NCI-H2196 treated with DMSO at 0.1 percent for 48 hours (cell line): ENCODE measurements around the gene SLC44A2.

Experiments used
- DNase-seq: peaks from one replicate; lab custom pipeline; 2025; ENCODE audit not compliant: unreplicated experiment; lab: John Stamatoyannopoulos, UW

SLC44A2 gene

DNA sequence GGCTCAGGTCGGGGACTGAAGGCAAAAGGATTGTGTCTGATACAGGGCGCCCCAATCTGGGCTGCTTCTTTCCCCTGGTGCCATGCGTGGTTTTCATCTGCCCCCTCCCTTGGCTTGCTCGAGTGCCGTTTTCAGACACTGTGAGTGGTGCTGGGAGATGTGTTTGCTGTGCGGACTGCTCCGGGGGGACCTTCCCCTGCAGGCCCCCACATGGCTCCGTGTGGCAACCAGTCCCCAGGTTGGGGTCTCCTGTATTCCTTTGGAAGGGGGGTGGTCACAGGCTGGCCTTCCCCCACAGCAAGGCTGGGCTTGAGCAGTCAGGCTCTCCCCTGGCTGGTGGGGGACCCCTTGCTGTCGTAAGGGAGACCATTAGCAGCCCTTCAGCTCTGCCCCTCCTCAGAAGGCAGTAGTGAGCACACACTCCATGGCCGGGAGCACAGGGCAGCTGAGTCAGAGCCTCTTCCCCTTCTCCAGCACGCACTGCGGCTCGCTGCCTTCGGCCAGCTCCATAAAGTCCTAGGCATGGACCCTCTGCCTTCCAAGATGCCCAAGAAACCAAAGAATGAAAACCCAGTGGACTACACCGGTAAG, 55.3 kb downstream of the SLC44A2 start:
- DNase-seq: no peak

DNA sequence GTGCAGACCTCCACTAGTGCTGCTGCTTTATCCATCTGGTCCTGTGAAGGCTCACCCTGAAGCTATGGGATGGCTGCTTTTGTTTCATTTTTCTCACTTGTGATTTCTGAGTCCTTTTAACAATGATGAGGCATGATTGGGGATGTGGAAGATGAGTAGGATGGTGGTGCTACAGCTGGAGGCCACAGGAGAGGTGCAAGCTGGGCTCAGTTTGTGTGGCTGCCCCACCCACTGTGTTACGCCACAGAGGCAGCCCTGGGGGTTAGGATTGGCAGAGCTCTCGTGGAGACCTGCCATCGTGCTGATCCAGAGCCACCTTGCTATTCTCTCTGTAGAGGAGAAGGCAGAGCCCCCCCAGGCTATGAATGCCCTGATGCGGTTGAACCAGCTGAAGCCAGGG, 56.3 kb downstream of the SLC44A2 start:
- no peak for DNase-seq

DNA sequence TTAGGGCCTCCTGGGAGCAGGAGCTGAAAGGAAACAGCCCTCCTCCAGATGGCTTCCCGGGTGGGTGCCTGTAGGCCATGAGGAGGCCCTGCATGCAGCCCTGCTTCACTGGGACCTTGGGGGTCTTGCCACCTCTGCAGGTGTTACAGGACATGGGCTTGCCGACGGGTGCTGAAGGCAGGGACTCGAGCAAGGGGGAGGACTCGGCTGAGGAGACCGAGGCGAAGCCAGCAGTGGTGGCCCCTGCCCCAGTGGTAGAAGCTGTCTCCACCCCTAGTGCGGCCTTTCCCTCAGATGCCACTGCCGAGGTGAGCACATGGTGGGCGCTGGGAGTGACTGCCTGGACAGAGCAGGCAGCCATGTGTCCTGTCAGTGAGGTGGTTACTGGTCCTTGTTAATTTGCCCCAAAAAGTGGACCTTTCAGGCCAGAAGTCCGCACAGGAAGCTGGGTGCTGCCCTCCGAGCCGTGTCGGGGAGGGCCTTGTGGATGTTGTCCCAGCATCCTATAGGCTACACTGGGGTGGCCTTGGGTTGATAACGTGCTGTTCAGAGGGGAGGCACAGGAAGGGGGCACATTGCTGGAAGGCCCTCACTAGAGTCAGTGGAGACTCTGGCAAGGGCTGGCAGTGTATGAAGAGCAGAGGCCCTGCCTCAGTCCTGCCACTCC, 57.2 kb downstream of the SLC44A2 start:
- no peak for DNase-seq

DNA sequence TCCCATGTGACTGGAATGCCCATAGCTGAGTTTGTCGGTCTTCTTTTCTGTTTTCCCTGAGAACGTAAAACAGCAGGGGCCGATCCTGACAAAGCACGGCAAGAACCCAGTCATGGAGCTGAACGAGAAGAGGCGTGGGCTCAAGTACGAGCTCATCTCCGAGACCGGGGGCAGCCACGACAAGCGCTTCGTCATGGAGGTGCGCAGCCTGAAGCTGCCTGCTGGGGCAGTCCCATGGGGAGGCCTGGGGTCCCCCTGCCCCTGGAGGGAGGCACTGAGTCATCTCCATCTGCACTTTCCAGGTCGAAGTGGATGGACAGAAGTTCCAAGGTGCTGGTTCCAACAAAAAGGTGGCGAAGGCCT, 57.7 kb downstream of the SLC44A2 start:
- no peak for DNase-seq

DNA sequence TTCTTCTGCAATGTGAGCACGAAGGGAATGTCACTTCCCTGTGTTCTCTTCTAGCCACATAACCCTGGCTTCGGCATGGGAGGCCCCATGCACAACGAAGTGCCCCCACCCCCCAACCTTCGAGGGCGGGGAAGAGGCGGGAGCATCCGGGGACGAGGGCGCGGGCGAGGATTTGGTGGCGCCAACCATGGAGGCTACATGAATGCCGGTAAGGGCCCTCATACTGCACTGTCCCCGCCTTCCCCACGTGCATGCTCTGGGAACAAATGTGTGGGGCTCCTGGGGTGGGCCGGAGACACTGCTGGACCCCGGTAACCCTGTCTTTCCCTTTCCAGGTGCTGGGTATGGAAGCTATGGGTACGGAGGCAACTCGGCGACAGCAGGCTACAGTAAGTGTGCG, 58.2 kb downstream of the SLC44A2 start:
- no peak for DNase-seq

DNA sequence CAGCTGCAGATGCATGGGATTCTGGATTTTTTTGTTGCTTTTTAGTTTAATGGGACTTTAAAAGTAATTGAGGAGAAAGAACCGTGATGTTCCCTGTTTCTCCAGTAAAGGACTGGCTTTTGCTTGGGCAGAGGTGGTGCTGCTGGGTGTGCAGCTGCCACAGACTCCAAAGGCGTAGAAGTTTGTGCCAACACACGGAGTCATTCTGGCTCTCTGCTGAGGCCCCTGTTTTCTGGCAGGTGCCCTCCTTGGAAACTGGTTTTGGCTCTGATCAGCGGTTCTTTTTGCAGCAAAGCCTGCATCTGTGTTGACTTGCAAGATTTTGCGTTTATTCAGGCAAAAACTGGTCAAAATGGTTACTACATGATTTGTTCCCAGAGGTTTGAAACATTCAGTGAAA, 59.9 kb downstream of the SLC44A2 start:
- DNase-seq: no peak

DNA sequence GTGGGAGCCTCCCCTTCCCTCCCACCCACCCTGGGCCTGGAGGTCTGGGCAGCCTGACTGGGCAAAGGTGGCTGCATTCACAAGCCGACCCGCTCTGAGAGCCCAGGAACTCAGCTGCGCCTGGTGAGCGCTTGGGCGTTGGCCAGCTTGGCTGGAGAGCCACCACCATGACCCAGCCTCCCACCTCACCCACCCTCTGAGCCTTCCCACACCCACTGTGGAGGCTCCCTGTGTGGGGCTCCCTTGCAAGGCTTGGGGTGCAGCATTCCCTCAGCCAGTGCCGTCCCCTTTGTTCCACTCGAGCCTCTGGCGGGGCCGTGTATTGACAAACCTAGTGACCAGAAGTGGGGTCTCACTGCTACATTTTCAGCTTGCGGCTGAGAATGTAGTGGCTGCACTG, 60.8 kb downstream of the SLC44A2 start:
- DNase-seq: no peak

DNA sequence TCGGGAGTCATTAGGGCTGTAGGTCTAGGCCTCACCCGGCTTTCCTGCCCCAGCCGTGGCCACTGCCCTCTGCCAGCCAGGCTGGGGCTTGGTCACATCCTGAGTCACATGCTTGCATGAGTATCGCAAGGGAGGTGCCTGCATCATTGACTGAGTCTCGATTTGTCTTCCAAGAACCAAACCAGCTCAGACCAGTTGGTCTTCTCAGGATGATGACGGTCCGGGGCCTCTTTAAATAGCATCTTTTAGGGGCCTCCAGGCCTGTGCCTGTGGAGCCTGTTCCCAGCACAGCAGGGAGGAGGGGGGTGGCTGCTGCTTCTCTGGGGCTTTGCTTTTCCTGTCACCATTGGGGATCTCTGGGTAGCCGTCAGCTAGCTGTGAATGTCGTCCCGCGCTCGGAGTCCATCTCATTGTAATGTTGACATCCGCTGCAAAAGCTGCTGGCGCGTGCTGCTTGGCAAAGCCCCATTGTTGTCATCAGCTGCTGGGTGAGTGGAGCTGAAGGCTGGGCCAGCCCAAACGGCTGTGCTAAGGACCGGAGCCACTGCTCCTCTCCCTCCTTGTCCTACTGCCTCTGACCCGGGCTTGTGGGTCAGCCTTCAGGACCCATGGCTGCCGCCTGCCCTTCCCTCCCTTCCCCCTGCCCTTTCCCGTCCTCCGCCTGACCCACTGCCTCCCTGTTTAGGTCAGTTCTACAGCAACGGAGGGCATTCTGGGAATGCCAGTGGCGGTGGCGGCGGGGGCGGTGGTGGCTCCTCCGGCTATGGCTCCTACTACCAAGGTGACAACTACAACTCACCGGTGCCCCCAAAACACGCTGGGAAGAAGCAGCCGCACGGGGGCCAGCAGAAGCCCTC, 61.5 kb downstream of the SLC44A2 start:
- no peak for DNase-seq

DNA sequence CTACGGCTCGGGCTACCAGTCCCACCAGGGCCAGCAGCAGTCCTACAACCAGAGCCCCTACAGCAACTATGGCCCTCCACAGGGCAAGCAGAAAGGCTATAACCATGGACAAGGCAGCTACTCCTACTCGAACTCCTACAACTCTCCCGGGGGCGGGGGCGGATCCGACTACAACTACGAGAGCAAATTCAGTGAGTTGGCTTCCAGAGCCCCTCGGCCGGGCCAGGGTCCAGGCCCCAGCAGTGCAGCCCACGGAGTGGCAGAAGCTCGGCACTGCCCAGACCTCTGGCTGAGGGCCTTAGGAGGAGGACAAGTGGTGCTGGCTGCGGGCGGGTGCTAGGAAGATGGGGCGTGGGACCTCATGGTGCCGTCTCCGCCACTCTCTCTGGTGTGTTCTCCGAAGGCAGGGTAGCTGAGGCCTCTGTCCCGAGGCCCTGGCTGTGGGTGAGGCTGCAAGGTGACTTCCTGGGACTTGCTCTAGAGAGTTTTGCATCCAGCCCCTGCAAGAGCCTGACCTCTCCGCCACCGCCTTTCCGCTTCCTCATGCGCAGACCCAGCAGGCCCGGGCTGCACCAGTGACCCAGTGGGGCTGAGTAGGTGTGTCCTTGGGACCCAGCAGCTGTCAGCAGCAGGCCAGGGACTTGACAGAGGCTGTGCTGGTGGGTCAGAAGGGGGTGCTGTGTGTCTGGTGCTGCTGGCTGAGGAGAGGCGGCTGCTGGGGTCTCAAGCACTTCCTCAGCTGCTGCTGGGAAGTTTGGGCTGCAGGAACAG, 62.4 kb downstream of the SLC44A2 start:
- DNase-seq: no peak

DNA sequence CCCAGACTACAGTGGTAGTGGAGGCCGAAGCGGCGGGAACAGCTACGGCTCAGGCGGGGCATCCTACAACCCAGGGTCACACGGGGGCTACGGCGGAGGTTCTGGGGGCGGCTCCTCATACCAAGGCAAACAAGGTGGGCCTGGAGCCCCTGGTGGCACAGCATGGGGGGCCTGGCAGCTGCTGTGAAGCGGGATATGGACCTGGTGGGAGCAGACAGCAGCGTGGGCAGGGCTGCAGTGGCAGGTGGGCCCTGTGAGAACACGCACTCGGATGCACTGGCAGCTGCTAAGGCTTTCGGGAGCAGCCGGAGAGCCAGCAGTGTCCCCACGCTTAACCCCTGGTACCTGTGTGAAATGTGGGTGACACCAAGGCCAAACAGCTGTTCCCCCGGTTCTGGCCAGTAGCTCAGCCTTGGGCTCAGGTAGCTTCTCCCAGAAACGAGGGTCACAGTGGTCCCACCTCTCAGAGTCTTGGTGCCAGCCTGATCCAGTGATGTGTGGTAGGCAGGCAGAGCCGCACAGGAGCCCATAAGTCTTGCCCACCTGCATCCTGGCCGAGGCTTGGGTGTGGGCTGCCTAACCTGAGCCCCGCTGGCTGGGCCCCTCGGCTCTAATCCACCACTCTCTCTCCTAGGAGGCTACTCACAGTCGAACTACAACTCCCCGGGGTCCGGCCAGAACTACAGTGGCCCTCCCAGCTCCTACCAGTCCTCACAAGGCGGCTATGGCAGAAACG, 63.4 kb downstream of the SLC44A2 start:
- DNase-seq: no peak

DNA sequence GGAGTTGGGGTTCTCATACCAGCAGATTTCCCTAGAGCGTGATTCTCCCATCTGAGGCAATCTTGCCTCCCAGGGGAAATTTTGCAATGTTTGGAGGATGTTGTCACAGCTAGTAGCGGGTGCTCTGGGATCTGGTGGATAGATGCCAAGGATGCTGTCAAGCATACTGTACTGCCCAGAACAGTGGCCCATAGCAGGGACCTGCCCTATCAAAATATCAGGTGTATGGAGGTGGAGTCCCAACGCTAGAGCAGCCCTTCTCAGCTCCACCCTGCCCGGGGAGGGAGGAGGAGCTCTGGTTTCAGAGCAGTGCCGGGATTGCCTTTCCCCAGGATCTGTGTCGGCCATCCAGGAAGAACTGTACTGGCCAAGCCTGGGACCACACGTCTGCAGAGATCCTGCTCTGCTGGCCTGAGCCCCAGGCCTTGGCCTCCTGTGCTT, 65.0 kb downstream of the SLC44A2 start:
- DNase-seq: no peak

DNA sequence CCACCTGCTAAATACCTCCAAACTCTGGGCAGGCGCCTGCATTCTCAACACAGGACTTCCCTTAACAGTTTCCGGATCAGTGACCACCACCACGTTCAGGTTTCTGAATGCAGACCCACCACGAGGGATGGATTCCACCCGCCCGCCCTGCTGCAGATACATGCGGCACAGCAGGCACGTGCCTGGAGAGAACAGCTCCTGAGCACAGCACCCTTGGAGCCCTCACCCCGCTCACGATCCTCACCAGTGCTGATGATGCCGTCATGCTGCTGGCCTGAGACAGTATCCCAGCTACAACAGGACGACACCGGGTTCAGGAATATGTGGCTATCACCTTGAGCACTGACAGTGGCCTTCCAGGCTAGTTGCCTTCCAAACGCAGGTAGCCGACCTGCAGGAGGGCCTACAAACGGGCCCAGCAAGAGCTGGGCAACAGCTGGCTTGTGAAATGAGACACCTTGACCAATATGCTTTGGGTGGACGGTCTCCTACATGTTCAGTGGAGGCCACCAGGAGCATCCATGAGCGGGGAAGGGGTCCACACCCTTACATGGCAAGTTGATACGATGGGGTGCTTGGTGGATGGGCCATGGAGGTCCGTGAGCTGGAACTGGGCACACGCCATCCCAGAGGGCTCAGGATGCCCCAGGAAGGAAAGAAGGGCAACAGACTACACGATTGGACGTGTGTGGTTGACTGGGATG, 66.0 kb downstream of the SLC44A2 start:
- no peak for DNase-seq

DNA sequence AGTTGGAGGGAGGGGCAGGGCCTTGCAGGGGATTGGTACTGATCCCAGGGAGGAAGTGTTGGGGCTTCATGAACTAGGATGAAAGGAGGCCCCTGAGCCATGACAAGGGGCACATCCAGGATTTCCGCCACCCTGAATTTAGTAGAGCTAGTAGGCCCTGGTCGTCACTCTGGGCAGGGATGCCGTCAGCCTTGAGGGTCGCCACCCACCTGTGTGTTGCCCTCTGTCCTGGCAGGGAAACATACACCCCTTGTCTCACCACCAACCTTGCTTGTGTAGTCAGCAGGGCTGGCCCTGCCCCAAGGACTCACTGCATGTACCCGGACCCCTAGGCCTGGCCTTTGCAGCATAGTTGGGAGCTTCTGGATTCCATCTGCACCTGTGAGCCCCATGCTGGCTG, 66.5 kb downstream of the SLC44A2 start:
- DNase-seq: no peak

DNA sequence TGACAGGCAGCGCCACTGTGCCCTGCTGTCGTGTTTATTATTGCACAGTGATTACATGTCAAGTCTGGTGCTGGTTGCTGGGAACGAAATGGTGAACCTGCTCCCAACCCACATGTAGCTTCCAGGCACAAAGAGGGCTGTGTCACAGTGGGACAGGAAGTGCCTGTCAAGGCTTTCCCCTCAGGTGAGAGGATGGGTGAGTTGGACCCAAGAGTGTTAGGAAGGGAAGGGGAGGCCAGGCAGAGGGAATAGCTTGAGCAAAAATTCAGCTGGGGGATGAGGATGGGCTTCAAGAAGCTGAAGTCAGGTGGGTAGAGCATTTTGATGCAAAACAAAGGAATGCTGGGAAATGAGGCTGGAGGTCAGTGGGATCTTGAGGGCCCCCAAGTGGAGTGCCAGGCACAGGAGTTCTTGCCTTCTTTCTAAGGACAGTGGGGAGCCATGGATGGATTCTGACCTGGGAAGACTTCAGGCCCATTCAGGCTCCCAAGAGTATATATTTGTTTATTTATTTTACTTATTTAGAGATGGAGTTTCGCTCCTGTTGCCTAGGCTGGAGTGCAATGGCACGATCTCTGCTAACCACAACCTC, 67.4 kb downstream of the SLC44A2 start:
- DNase-seq: no peak
